ENCODE measurements around the gene SKA1. TPM values are rescaled to one million over a fixed set of nuclear protein-coding genes. Genes with fewer than 3 reads are reported as not detected.
A peak's percentile ranks its signal among the peaks of the same experiment; 100 is the strongest.

Gene SKA1
- total and polyA plus RNA-seq, 2 of the 13 experiments (the other 11 are each of a cell fraction or from before 2014, with no cell fraction given), result 5.3 to 21.3 TPM

DNA sequence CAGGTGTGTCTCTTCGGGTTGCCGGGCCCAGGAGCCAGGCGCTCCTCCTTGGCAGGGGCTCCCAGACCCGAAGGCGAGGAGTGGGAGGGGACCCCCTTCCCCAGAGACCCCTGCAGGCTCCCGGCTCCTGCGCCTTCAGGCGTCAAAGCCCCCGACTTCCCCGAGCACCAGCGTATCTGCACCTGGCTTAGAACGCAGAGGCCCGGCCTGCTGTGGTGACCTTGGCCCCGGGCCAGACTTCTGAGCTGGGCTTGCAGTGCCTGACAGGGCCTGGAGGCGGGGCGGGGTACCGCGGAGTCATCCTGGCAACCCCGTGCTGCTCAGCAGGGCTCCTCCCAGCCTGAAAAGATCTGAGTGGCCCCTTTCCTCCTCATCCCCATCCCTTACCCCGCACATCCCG, 27.0 kb downstream of the SKA1 start (continued):
- TF ChIP-seq, protein P1, sequence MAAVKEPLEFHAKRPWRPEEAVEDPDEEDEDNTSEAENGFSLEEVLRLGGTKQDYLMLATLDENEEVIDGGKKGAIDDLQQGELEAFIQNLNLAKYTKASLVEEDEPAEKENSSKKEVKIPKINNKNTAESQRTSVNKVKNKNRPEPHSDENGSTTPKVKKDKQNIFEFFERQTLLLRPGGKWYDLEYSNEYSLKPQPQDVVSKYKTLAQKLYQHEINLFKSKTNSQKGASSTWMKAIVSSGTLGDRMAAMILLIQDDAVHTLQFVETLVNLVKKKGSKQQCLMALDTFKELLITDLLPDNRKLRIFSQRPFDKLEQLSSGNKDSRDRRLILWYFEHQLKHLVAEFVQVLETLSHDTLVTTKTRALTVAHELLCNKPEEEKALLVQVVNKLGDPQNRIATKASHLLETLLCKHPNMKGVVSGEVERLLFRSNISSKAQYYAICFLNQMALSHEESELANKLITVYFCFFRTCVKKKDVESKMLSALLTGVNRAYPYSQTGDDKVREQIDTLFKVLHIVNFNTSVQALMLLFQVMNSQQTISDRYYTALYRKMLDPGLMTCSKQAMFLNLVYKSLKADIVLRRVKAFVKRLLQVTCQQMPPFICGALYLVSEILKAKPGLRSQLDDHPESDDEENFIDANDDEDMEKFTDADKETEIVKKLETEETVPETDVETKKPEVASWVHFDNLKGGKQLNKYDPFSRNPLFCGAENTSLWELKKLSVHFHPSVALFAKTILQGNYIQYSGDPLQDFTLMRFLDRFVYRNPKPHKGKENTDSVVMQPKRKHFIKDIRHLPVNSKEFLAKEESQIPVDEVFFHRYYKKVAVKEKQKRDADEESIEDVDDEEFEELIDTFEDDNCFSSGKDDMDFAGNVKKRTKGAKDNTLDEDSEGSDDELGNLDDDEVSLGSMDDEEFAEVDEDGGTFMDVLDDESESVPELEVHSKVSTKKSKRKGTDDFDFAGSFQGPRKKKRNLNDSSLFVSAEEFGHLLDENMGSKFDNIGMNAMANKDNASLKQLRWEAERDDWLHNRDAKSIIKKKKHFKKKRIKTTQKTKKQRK (IDR thresholded peaks at IDR 0.05; ENCODE audit: low read length), result no peak
- TF ChIP-seq HIVEP1 (CRISPR knock-in tag; IDR thresholded peaks at IDR 0.05), result no peak
- no peak for TF ChIP-seq SP1 (IDR thresholded peaks at IDR 0.05)
- TF ChIP-seq SP1 (CRISPR knock-in tag; IDR thresholded peaks at IDR 0.05), result no peak
- peak; percentile 48; the same call in 1 of the 2 replicates for TF ChIP-seq BCL6 (CRISPR knock-in tag; IDR thresholded peaks at IDR 0.05)
- TF ChIP-seq GABPB1 (CRISPR knock-in tag; IDR thresholded peaks at IDR 0.05), result peak; percentile 42; the same call in 1 of the 2 replicates
- TF ChIP-seq, protein P2, sequence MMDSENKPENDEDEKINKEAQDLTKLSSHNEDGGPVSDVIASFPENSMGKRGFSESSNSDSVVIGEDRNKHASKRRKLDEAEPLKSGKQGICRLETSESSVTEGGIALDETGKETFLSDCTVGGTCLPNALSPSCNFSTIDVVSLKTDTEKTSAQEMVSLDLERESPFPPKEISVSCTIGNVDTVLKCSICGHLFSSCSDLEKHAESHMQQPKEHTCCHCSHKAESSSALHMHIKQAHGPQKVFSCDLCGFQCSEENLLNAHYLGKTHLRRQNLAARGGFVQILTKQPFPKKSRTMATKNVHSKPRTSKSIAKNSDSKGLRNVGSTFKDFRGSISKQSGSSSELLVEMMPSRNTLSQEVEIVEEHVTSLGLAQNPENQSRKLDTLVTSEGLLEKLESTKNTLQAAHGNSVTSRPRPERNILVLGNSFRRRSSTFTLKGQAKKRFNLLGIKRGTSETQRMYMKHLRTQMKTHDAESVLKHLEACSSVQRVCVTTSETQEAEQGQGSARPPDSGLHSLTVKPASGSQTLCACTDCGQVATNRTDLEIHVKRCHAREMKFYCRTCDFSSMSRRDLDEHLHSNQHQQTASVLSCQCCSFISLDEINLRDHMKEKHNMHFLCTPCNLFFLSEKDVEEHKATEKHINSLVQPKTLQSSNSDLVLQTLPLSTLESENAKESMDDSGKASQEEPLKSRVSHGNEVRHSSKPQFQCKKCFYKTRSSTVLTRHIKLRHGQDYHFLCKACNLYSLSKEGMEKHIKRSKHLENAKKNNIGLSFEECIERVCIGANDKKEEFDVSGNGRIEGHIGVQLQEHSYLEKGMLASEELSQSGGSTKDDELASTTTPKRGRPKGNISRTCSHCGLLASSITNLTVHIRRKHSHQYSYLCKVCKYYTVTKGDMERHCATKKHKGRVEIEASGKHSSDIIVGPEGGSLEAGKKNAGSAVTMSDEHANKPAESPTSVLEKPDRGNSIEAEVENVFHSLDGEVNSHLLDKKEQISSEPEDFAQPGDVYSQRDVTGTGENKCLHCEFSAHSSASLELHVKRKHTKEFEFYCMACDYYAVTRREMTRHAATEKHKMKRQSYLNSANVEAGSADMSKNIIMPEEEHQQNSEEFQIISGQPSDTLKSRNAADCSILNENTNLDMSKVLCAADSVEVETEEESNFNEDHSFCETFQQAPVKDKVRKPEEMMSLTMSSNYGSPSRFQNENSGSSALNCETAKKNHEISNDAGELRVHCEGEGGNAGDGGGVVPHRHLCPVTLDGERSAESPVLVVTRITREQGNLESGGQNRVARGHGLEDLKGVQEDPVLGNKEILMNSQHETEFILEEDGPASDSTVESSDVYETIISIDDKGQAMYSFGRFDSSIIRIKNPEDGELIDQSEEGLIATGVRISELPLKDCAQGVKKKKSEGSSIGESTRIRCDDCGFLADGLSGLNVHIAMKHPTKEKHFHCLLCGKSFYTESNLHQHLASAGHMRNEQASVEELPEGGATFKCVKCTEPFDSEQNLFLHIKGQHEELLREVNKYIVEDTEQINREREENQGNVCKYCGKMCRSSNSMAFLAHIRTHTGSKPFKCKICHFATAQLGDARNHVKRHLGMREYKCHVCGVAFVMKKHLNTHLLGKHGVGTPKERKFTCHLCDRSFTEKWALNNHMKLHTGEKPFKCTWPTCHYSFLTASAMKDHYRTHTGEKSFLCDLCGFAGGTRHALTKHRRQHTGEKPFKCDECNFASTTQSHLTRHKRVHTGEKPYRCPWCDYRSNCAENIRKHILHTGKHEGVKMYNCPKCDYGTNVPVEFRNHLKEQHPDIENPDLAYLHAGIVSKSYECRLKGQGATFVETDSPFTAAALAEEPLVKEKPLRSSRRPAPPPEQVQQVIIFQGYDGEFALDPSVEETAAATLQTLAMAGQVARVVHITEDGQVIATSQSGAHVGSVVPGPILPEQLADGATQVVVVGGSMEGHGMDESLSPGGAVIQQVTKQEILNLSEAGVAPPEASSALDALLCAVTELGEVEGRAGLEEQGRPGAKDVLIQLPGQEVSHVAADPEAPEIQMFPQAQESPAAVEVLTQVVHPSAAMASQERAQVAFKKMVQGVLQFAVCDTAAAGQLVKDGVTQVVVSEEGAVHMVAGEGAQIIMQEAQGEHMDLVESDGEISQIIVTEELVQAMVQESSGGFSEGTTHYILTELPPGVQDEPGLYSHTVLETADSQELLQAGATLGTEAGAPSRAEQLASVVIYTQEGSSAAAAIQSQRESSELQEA (CRISPR knock-in tag; IDR thresholded peaks at IDR 0.05; ENCODE audit: not compliant biosample characterization), result no peak
- no peak for TF ChIP-seq GABPA (IDR thresholded peaks at IDR 0.05; ENCODE audit: low read depth, low read length)
- TF ChIP-seq GABPA (CRISPR knock-in tag; IDR thresholded peaks at IDR 0.05; ENCODE audit: low read depth), result no peak
- TF ChIP-seq, protein P3, sequence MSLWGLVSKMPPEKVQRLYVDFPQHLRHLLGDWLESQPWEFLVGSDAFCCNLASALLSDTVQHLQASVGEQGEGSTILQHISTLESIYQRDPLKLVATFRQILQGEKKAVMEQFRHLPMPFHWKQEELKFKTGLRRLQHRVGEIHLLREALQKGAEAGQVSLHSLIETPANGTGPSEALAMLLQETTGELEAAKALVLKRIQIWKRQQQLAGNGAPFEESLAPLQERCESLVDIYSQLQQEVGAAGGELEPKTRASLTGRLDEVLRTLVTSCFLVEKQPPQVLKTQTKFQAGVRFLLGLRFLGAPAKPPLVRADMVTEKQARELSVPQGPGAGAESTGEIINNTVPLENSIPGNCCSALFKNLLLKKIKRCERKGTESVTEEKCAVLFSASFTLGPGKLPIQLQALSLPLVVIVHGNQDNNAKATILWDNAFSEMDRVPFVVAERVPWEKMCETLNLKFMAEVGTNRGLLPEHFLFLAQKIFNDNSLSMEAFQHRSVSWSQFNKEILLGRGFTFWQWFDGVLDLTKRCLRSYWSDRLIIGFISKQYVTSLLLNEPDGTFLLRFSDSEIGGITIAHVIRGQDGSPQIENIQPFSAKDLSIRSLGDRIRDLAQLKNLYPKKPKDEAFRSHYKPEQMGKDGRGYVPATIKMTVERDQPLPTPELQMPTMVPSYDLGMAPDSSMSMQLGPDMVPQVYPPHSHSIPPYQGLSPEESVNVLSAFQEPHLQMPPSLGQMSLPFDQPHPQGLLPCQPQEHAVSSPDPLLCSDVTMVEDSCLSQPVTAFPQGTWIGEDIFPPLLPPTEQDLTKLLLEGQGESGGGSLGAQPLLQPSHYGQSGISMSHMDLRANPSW (CRISPR knock-in tag; IDR thresholded peaks at IDR 0.05; ENCODE audit: borderline replicate concordance), result no peak
- TF ChIP-seq EHMT2 (IDR thresholded peaks at IDR 0.05; ENCODE audit: borderline replicate concordance, low read depth, low read length), result no peak
- TF ChIP-seq RBAK (CRISPR knock-in tag; IDR thresholded peaks at IDR 0.05), result no peak
- TF ChIP-seq ZBTB7B (CRISPR knock-in tag; IDR thresholded peaks at IDR 0.05), result peak; percentile 32; the same call in 1 of the 2 replicates
- no peak for TF ChIP-seq STAT5B (CRISPR knock-in tag; IDR thresholded peaks at IDR 0.05)
- no peak for TF ChIP-seq XBP1 (CRISPR knock-in tag; IDR thresholded peaks at IDR 0.05)
- TF ChIP-seq NFKB2 (CRISPR knock-in tag; IDR thresholded peaks at IDR 0.05; ENCODE audit: borderline replicate concordance), result peak; percentile 68; the same call in 1 of the 2 replicates
